Uterus (tissue), 2 donors: ENCODE data around the gene SPATA46.

Experiments used
- CTCF ChIP-seq, 4 experiments: fragments of 200-600 bp in 2 of 4; fragments of 450-650 bp in 2 of 4; sonication (generic) in 2 of 4; IDR thresholded peaks; one replicate each; pipeline ENCODE4 v1.5.1; 2016 to 2019; ENCODE audit warnings: antibody characterized with exemption in 4 of 4, mild to moderate bottlenecking in 2 of 4, moderate library complexity in 1 of 4
- POLR2A ChIP-seq, 2 donors: fragments of 450-650 bp; IDR thresholded peaks; one replicate each; pipeline ENCODE4 v1.6.1; 2016; ENCODE audit warnings: antibody characterized with exemption in 2 of 2, mild to moderate bottlenecking in 1 of 2, moderate library complexity in 1 of 2

- no peak for TF ChIP-seq CTCF (IDR thresholded peaks at IDR 0.05)
- no peak for TF ChIP-seq POLR2A (IDR thresholded peaks at IDR 0.05)
These were observed 9.0 kb upstream of the SPATA46 start for GRCh38 chr1:162385702-162386101.
